Transverse colon (tissue), 4 donors: ENCODE data around the gene RPS14. TPM values are rescaled to one million over a fixed set of nuclear protein-coding genes. Genes with fewer than 3 reads are reported as not detected.

Source experiments
- DNase-seq: peaks from one replicate; pipeline ENCODE4 v3.0.0-alpha.2; 2019
- H3K27ac ChIP-seq, 4 donors: fragments of 200-600 bp; sonication (generic); 2 replicates each; pipeline ENCODE4 v1.5.1; 2016 to 2018; ENCODE audit warnings: inconsistent platforms in 4 of 4
- H3K27me3 ChIP-seq: fragments of 200-600 bp; sonication (generic); 2 replicates; pipeline ENCODE4 v1.5.1; 2017; ENCODE audit warnings: inconsistent platforms
- H3K36me3 ChIP-seq, 4 donors: fragments of 200-600 bp; sonication (generic); 2 replicates each; pipeline ENCODE4 v1.5.1; 2017 to 2019; ENCODE audit warnings: inconsistent platforms in 4 of 4
- H3K4me1 ChIP-seq, 4 donors: fragments of 200-600 bp; sonication (generic); 2 replicates each; pipeline ENCODE4 v1.5.1; 2017 to 2020; ENCODE audit warnings: inconsistent platforms in 4 of 4
- H3K4me3 ChIP-seq, 4 donors: fragments of 200-600 bp; sonication (generic); 1 replicate in 1 of 4; 2 replicates in 3 of 4; pipeline versions ENCODE4 v1.5.1 to v1.6.1; 2017 to 2019; ENCODE audit warnings: inconsistent platforms in 4 of 4
- H3K9me3 ChIP-seq, 2 donors: fragments of 200-600 bp; sonication (generic); 2 replicates each; pipeline ENCODE4 v1.5.1; 2017 to 2019; ENCODE audit warnings: inconsistent platforms in 2 of 2
- EP300 ChIP-seq: sonication (generic); formaldehyde crosslinking; IDR thresholded peaks from one replicate; pipeline ENCODE4 v1.6.1; 2017; ENCODE audit warnings: antibody characterized with exemption, low read depth
- POLR2A ChIP-seq: fragments of 450-650 bp; IDR thresholded peaks from one replicate; pipeline ENCODE4 v1.6.1; 2016; ENCODE audit warnings: antibody characterized with exemption, mild to moderate bottlenecking, moderate library complexity
- POLR2AphosphoS5 ChIP-seq, 3 donors: sonication (generic); formaldehyde crosslinking; IDR thresholded peaks; one replicate each; pipeline ENCODE4 v1.6.1; 2016; ENCODE audit warnings: antibody characterized with exemption in 3 of 3
- WGBS, 2 donors: methylation state at CpG; one replicate each; pipeline ENCODE4 v1.1.5; 2018; ENCODE audit warnings: low coverage in 1 of 2; 5-methylcytosine and 5-hydroxymethylcytosine counted together
- in situ Hi-C, 4 donors: fragments of 200-750 bp; cut with MboI; loops; one replicate each; pipeline versions ENCODE4 v1.15.0 to v1.15.1; 2017; ENCODE audit warnings: low sequenced_read_pairs in 3 of 4, low pct_ligation_motif_present in 1 of 4, low pct_unique_long_range_greater_than_20kb in 1 of 4
- intact Hi-C: fragments of 100-400 bp; cut with DNase I; formaldehyde crosslinking; loops from one replicate; pipeline ENCODE4 v1.15.1; 2023; ENCODE audit warnings: low total_unique reads
- total RNA-seq, 4 donors: library from RNA; depleted of rRNA; stranded (reverse); fragments of >200 nt; gene quantifications; one replicate each; pipeline ENCODE4 v1.1.0, GENCODE V29; 2016
- TF ChIP-seq, protein P1 (sequence below), 5 experiments: fragments of 200-600 bp in 3 of 5; fragments of 450-650 bp in 2 of 5; sonication (generic) in 3 of 5; IDR thresholded peaks; 1 replicate in 2 of 5; 2 replicates in 3 of 5; pipeline ENCODE4 v1.5.1; 2016 to 2017; ENCODE audit warnings: antibody characterized with exemption in 5 of 5, inconsistent platforms in 3 of 5, mild to moderate bottlenecking in 2 of 5, moderate library complexity in 1 of 5

Gene RPS14
- total RNA-seq, 4 donors from 2014 or later, result 1,179 to 2,387 (median 1,878) TPM

DNA sequence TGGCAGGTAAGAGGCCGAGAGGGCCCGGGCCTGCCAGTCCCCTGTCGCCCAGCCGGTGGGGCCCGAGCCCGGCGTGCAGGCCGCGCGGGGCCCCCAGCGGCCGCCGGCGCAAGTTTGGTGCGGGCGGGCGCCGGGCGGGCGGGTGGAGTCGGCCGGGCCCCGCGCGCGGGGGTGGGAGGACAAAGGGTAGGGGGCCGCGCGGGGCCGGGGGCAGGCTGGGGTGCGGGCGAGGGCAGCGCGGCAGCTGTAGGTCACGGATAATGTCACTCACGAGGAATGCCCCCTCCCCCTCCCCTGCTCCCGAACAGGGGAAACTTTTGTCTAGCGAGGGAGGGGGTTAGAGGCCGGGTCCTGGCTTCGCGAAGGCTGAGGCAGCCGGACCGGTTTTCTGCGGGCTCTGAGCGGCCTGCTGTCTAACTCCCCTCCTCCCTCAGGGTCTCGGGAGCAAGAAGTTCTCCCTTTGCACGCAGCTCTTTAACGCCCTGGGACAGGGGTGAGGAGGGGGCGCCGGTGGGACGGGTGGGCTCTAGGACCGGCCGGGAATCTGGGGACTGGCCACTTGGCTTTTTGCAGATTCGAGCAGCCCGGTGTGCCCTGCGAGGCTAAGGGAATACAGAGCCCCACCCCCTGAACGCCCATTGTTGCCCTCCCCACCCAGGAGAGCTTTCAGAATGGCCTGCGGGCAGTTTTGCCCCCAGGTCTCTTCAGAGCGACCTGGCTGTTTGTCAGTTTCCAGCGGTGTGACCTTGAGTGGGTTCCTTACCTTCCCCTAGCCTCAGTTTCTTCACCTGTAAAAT is 37.1 kb upstream of the RPS14 start:
- 5% methylated on average over 41 of the region's 60 CpGs; no CpG with 5 or more reads in 1 of the 2 donors for WGBS, 2 donors
- peaks cover 38 to 56% (median 48%) of the 10 kb centered on the region in 4 donors for H3K4me1 ChIP-seq
- in situ Hi-C loops, result no loop called here

DNA sequence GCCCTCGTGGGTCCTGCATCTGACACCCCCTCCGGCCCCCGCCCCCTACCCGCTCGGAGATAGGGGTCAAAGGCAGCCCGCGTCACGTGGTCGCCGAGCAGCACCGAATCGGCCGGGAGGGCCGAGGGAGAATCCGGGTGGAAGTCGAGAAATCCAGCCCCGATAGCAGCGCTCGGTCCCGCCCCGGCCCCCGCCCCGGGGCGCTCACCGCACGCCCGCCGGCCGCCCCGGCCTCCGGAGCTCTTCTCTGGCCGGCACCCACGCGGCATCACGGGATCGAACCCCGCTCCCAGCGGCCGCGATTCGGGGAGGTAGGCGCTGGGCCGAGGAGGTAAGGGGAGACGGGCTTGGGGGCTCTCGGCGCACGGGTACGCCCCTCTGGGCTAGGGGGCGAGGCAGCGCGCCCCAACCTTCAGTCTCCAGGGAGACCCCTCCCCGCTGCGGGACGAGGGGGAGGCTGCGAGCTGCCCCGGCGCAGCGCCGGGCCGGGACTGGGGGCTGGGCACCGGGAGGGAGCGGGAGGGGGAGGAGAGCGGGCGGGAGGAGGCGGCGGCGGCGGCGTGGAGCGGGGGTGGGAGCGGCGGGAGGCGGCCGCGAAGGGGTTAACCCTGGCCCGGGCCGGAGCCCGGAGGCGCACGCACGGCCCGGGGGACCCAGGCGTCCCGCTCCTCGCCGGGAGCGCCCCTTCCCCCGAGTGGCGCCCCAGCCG is 36.3 kb upstream of the RPS14 start:
- H3K9me3 ChIP-seq, result no peaks in the 10 kb centered on the region
- H3K36me3 ChIP-seq, result no peaks in the 10 kb centered on the region
- H3K4me3 ChIP-seq, result peak overlapping the region; percentile 62 to 94 (median 90)
- H3K27me3 ChIP-seq, result no peaks in the 10 kb centered on the region
- peak; percentile 63 for DNase-seq
- TF ChIP-seq POLR2A, result peak; percentile 47
- no peak for TF ChIP-seq EP300
- TF ChIP-seq, protein P1, sequence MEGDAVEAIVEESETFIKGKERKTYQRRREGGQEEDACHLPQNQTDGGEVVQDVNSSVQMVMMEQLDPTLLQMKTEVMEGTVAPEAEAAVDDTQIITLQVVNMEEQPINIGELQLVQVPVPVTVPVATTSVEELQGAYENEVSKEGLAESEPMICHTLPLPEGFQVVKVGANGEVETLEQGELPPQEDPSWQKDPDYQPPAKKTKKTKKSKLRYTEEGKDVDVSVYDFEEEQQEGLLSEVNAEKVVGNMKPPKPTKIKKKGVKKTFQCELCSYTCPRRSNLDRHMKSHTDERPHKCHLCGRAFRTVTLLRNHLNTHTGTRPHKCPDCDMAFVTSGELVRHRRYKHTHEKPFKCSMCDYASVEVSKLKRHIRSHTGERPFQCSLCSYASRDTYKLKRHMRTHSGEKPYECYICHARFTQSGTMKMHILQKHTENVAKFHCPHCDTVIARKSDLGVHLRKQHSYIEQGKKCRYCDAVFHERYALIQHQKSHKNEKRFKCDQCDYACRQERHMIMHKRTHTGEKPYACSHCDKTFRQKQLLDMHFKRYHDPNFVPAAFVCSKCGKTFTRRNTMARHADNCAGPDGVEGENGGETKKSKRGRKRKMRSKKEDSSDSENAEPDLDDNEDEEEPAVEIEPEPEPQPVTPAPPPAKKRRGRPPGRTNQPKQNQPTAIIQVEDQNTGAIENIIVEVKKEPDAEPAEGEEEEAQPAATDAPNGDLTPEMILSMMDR (IDR thresholded peaks at IDR 0.05), result no peak
- TF ChIP-seq POLR2AphosphoS5 (IDR thresholded peaks at IDR 0.05), result peak in 1 of 3 donors; percentile 29
- peaks cover 34 to 49% (median 42%) of the 10 kb centered on the region in 4 donors for H3K4me1 ChIP-seq
- intact Hi-C loops, result loop anchor here (10.0 kb wide), 1 partner anchor 59 kb away; no protein-coding TSS in a partner anchor
- H3K27ac ChIP-seq, result peak overlapping the region; percentile 90 to 95 (median 94)
- in situ Hi-C loops, result no loop called here
- 3% methylated on average over 17 of the region's 90 CpGs; no CpG with 5 or more reads in 1 of the 2 donors for WGBS, 2 donors

More for the DNA sequence above, 37.1 kb upstream of the RPS14 start:
- peak overlapping the region; percentile 90 to 95 (median 94) for H3K27ac ChIP-seq
- no peaks in the 10 kb centered on the region for H3K36me3 ChIP-seq
- TF ChIP-seq, protein P1 (IDR thresholded peaks at IDR 0.05), result peak in 1 of 5 experiments; percentile 4
- TF ChIP-seq POLR2AphosphoS5 (IDR thresholded peaks at IDR 0.05), result no peak
- intact Hi-C loops, result loop anchor here (10.0 kb wide), 1 partner anchor 58 kb away; no protein-coding TSS in a partner anchor
- H3K4me3 ChIP-seq, result peak overlapping the region; percentile 62 to 94 (median 90)
- peak; percentile 57 for DNase-seq
- no peaks in the 10 kb centered on the region for H3K27me3 ChIP-seq
- H3K9me3 ChIP-seq, result no peaks in the 10 kb centered on the region

DNA sequence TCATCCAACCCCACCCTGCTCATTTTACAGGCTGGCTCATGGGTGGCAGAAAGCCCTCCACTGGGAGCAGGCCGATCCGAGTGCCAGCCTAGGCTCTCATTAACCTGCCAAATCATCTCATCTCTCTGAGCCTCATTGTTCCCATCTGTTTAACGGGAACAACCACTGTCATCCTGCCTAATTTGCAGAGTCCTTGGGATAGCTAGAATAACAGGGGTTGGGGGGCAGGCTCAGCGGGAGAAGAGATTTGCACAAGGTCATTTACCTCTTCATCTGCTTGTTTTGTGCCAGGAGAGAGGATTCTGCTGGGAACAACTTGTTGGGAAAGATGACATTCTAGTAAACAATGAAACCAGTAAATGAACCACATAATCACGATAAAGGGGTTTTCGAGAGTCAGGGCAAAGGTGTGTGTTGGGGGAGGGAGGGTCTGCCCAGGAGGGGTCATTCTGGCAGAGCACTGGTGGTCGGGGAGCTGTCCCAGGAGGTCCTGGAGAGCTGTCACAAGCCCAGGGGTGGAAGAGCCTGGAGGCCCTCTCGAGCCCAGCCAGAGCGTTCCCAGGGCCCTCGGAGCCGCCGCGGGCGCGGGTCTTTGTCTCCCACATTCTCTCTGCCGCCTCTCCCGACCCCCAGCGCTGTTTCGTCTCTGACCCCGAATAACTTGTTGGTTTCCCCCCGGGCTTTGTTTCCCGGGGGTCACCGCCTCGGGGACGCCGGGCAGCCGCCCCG is 35.6 kb upstream of the RPS14 start:
- DNase-seq, result no peak
- Histone ChIP-seq H3K27me3 (no peaks in the 10 kb centered on the region), H3K4me1 (peaks cover 27 to 42% (median 34%) of the 10 kb centered on the region in 4 donors), H3K27ac (peak overlapping the region; percentile 90 to 95 (median 94)), H3K9me3 (no peaks in the 10 kb centered on the region), H3K36me3 (no peaks in the 10 kb centered on the region), H3K4me3 (peak overlapping the region; percentile 62 to 94 (median 90))
- WGBS, 2 donors, result 13 to 31% methylated on average over 3 to 15 of the region's 28 CpGs
- TF ChIP-seq EP300 (no peak), POLR2A (no peak), POLR2AphosphoS5 (IDR thresholded peaks at IDR 0.05) (no peak)
- TF ChIP-seq, protein P1 (IDR thresholded peaks at IDR 0.05), result no peak
- in situ Hi-C loops (no loop called here), intact Hi-C loops (loop anchor here (10.0 kb wide), 1 partner anchor 60 kb away; no protein-coding TSS in a partner anchor)
